ENCODE measurements around the gene INPP5K.
A peak's percentile ranks its signal among the peaks of the same experiment; 100 is the strongest.

GRCh38 chr17:1490643-1491442, 25.6 kb downstream of the INPP5K start:
- peak; percentile 35 to 69 for TF ChIP-seq POLR2A (IDR thresholded peaks at IDR 0.05)
- no peak for TF ChIP-seq CTCF (IDR thresholded peaks at IDR 0.05)
- TF ChIP-seq EP300 (IDR thresholded peaks at IDR 0.05), result no peak
- peak; percentile 59 to 83 (median 68) for TF ChIP-seq POLR2AphosphoS5 (IDR thresholded peaks at IDR 0.05)
